ENCODE results near the gene GAR1. TPM values are rescaled to one million over a fixed set of nuclear protein-coding genes. Genes with fewer than 3 reads are reported as not detected.

Gene GAR1
- total and polyA plus RNA-seq, 9 of the 15 experiments (the other 6 are each of a cell fraction or from before 2014, with no cell fraction given), result 35.7 to 194 (median 68.2) TPM

DNA sequence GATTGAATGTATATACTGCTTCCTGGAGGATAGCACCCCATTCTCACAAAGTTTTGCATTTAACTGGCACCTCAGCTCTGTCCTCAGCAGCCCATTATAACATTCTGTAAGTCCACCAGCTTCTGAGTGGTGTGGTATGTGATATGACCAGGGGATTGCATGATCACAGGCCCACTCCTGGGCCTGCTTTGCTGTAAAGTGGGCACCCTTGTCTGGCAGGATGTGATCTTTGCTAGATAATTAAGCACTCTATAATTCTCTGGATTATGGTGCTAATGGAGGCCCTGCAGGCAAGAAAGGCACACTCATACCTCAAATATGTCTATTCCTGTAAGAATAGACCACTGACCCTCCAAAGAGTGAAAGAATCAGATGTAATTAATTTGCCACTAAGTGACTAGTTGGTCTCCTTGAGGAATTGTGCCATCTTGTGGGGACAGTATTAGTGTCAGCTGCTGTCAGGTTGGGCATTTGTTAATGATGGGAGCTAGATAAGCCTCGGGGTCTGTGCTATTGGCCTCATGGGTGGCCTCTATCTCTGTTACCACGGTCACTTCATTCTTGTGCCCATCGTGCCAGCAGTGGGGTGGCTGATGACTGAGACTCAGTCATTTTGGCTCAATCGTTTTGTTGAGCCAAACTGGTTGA, 11.5 kb upstream of the GAR1 start (continued):
- TF ChIP-seq ZNF707 (CRISPR knock-in tag; conservative IDR thresholded peaks at IDR 0.05) (no peak), SNRNP70 (optimal IDR thresholded peaks at IDR 0.05; ENCODE audit: low read depth, low read length) (no peak), ZNF253 (CRISPR knock-in tag; conservative IDR thresholded peaks at IDR 0.05) (no peak), ZSCAN29 (IDR thresholded peaks at IDR 0.05) (no peak), MEF2A (IDR thresholded peaks at IDR 0.05; ENCODE audit: control insufficient read depth, low read depth, low read length) (no peak), PTTG1 (tag; IDR thresholded peaks at IDR 0.05; ENCODE audit: low read depth) (no peak), HDAC3 (IDR thresholded peaks at IDR 0.05; ENCODE audit: borderline replicate concordance, partially characterized antibody) (no peak), SMAD3 (CRISPR knock-in tag; conservative IDR thresholded peaks at IDR 0.05) (no peak), STAT5B (CRISPR knock-in tag; IDR thresholded peaks at IDR 0.05) (no peak), POLR2AphosphoS2 (IDR thresholded peaks at IDR 0.05; ENCODE audit: low read length) (no peak), TRIM28 (IDR thresholded peaks at IDR 0.05) (no peak), FOXK1 (CRISPR knock-in tag; IDR thresholded peaks at IDR 0.05; ENCODE audit: borderline replicate concordance) (no peak), NEUROD1 (IDR thresholded peaks at IDR 0.05; ENCODE audit: borderline replicate concordance, low read depth, low read length, partially characterized antibody) (no peak), ZNF449 (CRISPR knock-in tag; IDR thresholded peaks at IDR 0.05) (no peak), MAZ (CRISPR knock-in tag; conservative IDR thresholded peaks at IDR 0.05 in 1 of 2, IDR thresholded peaks at IDR 0.05 in 1 of 2) (no peak), TFAP4 (CRISPR knock-in tag; IDR thresholded peaks at IDR 0.05; ENCODE audit: borderline replicate concordance) (peak; percentile 45; the same call in 1 of the 2 replicates)
- TF ChIP-seq, protein P1, sequence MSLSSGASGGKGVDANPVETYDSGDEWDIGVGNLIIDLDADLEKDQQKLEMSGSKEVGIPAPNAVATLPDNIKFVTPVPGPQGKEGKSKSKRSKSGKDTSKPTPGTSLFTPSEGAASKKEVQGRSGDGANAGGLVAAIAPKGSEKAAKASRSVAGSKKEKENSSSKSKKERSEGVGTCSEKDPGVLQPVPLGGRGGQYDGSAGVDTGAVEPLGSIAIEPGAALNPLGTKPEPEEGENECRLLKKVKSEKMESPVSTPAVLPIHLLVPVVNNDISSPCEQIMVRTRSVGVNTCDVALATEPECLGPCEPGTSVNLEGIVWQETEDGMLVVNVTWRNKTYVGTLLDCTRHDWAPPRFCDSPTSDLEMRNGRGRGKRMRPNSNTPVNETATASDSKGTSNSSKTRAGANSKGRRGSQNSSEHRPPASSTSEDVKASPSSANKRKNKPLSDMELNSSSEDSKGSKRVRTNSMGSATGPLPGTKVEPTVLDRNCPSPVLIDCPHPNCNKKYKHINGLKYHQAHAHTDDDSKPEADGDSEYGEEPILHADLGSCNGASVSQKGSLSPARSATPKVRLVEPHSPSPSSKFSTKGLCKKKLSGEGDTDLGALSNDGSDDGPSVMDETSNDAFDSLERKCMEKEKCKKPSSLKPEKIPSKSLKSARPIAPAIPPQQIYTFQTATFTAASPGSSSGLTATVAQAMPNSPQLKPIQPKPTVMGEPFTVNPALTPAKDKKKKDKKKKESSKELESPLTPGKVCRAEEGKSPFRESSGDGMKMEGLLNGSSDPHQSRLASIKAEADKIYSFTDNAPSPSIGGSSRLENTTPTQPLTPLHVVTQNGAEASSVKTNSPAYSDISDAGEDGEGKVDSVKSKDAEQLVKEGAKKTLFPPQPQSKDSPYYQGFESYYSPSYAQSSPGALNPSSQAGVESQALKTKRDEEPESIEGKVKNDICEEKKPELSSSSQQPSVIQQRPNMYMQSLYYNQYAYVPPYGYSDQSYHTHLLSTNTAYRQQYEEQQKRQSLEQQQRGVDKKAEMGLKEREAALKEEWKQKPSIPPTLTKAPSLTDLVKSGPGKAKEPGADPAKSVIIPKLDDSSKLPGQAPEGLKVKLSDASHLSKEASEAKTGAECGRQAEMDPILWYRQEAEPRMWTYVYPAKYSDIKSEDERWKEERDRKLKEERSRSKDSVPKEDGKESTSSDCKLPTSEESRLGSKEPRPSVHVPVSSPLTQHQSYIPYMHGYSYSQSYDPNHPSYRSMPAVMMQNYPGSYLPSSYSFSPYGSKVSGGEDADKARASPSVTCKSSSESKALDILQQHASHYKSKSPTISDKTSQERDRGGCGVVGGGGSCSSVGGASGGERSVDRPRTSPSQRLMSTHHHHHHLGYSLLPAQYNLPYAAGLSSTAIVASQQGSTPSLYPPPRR (CRISPR knock-in tag; IDR thresholded peaks at IDR 0.05; ENCODE audit: borderline replicate concordance), result no peak
- TF ChIP-seq, protein P2, sequence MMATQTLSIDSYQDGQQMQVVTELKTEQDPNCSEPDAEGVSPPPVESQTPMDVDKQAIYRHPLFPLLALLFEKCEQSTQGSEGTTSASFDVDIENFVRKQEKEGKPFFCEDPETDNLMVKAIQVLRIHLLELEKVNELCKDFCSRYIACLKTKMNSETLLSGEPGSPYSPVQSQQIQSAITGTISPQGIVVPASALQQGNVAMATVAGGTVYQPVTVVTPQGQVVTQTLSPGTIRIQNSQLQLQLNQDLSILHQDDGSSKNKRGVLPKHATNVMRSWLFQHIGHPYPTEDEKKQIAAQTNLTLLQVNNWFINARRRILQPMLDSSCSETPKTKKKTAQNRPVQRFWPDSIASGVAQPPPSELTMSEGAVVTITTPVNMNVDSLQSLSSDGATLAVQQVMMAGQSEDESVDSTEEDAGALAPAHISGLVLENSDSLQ (IDR thresholded peaks at IDR 0.05), result peak; percentile 44
- TF ChIP-seq, protein P3, sequence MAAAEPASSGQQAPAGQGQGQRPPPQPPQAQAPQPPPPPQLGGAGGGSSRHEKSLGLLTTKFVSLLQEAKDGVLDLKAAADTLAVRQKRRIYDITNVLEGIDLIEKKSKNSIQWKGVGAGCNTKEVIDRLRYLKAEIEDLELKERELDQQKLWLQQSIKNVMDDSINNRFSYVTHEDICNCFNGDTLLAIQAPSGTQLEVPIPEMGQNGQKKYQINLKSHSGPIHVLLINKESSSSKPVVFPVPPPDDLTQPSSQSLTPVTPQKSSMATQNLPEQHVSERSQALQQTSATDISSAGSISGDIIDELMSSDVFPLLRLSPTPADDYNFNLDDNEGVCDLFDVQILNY (CRISPR knock-in tag; IDR thresholded peaks at IDR 0.05), result no peak

All from K562 (cell line).